Measurements from ENCODE around the gene SPPL3. TPM values are rescaled to one million over a fixed set of nuclear protein-coding genes. Genes with fewer than 3 reads are reported as not detected.
"Not testable (repeated sequence)": the region's sequence is repeated elsewhere in the genome, so short reads cannot be mapped to it uniquely, and the experiment has no call there.

The SPPL3 gene, protein sequence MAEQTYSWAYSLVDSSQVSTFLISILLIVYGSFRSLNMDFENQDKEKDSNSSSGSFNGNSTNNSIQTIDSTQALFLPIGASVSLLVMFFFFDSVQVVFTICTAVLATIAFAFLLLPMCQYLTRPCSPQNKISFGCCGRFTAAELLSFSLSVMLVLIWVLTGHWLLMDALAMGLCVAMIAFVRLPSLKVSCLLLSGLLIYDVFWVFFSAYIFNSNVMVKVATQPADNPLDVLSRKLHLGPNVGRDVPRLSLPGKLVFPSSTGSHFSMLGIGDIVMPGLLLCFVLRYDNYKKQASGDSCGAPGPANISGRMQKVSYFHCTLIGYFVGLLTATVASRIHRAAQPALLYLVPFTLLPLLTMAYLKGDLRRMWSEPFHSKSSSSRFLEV
- total RNA-seq (10 to 100 TPM; 34.9 to 51.8 (median 48.2) TPM), polyA plus RNA-seq (10 to 100 TPM; 22.8 to 24.7 TPM), total RNA-seq (38.6 reads per million, percentile 65 among the genes with 10 or more reads in this experiment)

DNA sequence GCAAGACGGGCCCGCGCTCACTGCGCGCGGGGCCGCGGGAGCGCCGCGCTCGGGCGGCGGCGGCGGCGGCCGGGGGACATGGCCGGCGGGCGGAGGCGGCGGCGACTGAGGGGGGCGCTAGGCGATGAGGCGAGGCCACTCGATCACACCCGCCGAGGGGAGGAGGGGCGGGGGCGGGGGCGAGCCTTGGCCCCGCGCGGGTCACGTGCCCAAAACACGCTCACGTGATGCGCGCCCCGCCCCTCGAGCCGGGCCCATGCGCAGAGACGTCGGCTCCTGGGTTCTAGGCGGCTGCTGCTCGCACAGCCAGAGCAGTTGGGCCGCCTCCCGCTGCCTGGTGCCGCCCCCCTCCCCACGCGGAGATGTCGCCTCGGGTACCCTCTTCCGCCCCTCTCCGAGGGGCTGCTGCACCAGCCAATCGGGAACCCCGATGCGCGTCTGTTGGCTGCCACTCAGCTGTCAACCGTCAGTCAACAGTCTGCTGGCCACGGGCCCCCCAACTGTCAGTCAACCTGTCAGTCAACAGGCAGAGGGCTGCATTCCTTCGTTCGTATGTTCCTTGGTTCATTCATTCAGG is at the start of gene SPPL3:
Gene SPPL3, minus strand, starts transcription at position 162 of the 577 bp plus-strand sequence. CDS start 491 bp downstream, outside the sequence.
- Histone ChIP-seq H3K27me3 (ENCODE audit: control insufficient read depth in 2 of 2, insufficient read depth in 2 of 2, low read length in 2 of 2) (no peaks in the 10 kb centered on the region), H3K9me3 (ENCODE audit: control insufficient read depth in 2 of 3, low read length in 3 of 3) (no peaks in the 10 kb centered on the region), H3K36me3 (ENCODE audit: control insufficient read depth in 2 of 3, insufficient read depth in 3 of 3, low read length in 3 of 3) (peaks cover 0 to 4% (median 0%) of the 10 kb centered on the region in 3 experiments), H3K4me1 (ENCODE audit: control insufficient read depth in 2 of 2, insufficient read depth in 2 of 2, low read length in 2 of 2) (peaks cover 6 to 14% of the 10 kb centered on the region in 2 donors), H3K4me3 (ENCODE audit: low read length) (peak within 1 kb of the TSS; percentile 88), H3K27ac (ENCODE audit: low read depth, low read length) (peak within 1 kb of the TSS; percentile 90)
- intact Hi-C loops (cut with micrococcal nuclease), result loop anchor here (1.0 to 5.0 kb wide), 12 partner anchors 47 to 587 kb away; partner anchors contain the start of genes ACADS (in 2 of the 2), C12orf43 (in 2 of the 2), CABP1 (in 1 of the 2) and MLEC (in 1 of the 2)
- Mint-ChIP-seq H3K9me3 (no peaks in the 10 kb centered on the region), H3K27ac (peak within 1 kb of the TSS; percentile 92 to 99 (median 95)), H3K27me3 (no peaks in the 10 kb centered on the region), H3K36me3 (peaks cover 0 to 11% (median 7%) of the 10 kb centered on the region in 5 donors), H3K4me3 (peak within 1 kb of the TSS; percentile 95 to 100 (median 99)), H3K4me1 (peaks cover 25 to 42% (median 34%) of the 10 kb centered on the region in 7 donors)
- ATAC-seq, result peak; percentile 93
- ChIA-PET CTCF (interaction anchor here (0.9 kb wide), 1 partner anchor 369 kb away, joined by 5 read pairs; no protein-coding TSS in a partner anchor), POLR2A (interaction anchor here (0.9 to 1.6 kb wide), 5 partner anchors 112 to 703 kb away, joined by 3 to 4 read pairs (median 3); partner anchors contain the start of genes C12orf43, DYNLL1 and RPLP0)
- DNase-seq, result peak; percentile 79 to 96 (median 87)

DNA sequence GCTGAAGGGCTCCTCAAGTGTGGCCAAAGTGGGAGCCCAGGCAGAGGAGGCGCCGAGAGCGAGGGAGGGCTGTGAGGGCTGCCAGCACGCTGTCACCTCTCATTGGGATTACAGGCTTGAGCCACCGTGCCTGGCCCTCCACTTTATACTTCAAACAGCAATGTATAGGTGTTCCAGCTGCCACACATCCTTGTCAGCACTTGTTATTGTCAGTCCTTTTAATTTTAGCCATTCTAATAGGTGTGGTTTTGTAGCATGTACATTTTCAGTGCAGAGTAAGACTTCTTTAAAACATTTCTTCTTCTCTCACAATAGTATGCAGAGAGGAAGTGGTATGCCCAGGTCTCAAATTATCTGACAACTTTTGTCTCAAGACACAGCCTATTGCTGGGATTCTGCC is 46.6 kb upstream of the SPPL3 start:
- CTCF ChIA-PET, result no interaction called here
- no peaks in the 10 kb centered on the region for H3K4me1 Mint-ChIP-seq

GRCh38 chr12:120950260-120950799 is 46.2 kb upstream of the SPPL3 start:
- H3K27me3 ChIP-seq (ENCODE audit: control insufficient read depth in 2 of 2, insufficient read depth in 2 of 2, low read length in 2 of 2); H3K36me3 Mint-ChIP-seq; H3K4me3 ChIP-seq (ENCODE audit: low read length); H3K27ac ChIP-seq (ENCODE audit: low read depth, low read length); H3K4me3 Mint-ChIP-seq; POLR2A ChIA-PET; intact Hi-C loops (cut with micrococcal nuclease); ATAC-seq; DNase-seq; H3K27ac Mint-ChIP-seq; H3K4me1 Mint-ChIP-seq; H3K9me3 ChIP-seq (ENCODE audit: control insufficient read depth in 2 of 3, low read length in 3 of 3); H3K9me3 Mint-ChIP-seq; H3K36me3 ChIP-seq (ENCODE audit: control insufficient read depth in 2 of 3, insufficient read depth in 3 of 3, low read length in 3 of 3); H3K27me3 Mint-ChIP-seq; CTCF ChIA-PET; H3K4me1 ChIP-seq (ENCODE audit: control insufficient read depth in 2 of 2, insufficient read depth in 2 of 2, low read length in 2 of 2): not testable (repeated sequence)

More for the DNA sequence above, 46.6 kb upstream of the SPPL3 start:
- H3K27ac ChIP-seq (ENCODE audit: low read depth, low read length), result no peak overlapping the region
- H3K4me3 Mint-ChIP-seq, result no peak overlapping the region
- POLR2A ChIA-PET, result no interaction called here
- H3K4me1 ChIP-seq (ENCODE audit: control insufficient read depth in 2 of 2, insufficient read depth in 2 of 2, low read length in 2 of 2), result no peaks in the 10 kb centered on the region
- no peaks in the 10 kb centered on the region for H3K27me3 Mint-ChIP-seq
- H3K27ac Mint-ChIP-seq, result no peak overlapping the region
- ATAC-seq (no peak), DNase-seq (no peak)
- H3K27me3 ChIP-seq (ENCODE audit: control insufficient read depth in 2 of 2, insufficient read depth in 2 of 2, low read length in 2 of 2), result no peaks in the 10 kb centered on the region
- H3K4me3 ChIP-seq (ENCODE audit: low read length), result no peak overlapping the region
- intact Hi-C loops (cut with micrococcal nuclease), result no loop called here
- H3K9me3 Mint-ChIP-seq, result peaks cover 0 to 2% (median 0%) of the 10 kb centered on the region in 11 donors
- no peaks in the 10 kb centered on the region for H3K9me3 ChIP-seq (ENCODE audit: control insufficient read depth in 2 of 3, low read length in 3 of 3)
- H3K36me3 ChIP-seq (ENCODE audit: control insufficient read depth in 2 of 3, insufficient read depth in 3 of 3, low read length in 3 of 3), result no peaks in the 10 kb centered on the region
- H3K36me3 Mint-ChIP-seq, result no peaks in the 10 kb centered on the region

- not testable (repeated sequence) for H3K4me1 ChIP-seq (ENCODE audit: control insufficient read depth in 2 of 2, insufficient read depth in 2 of 2, low read length in 2 of 2); H3K4me3 Mint-ChIP-seq; H3K36me3 ChIP-seq (ENCODE audit: control insufficient read depth in 2 of 3, insufficient read depth in 3 of 3, low read length in 3 of 3); H3K36me3 Mint-ChIP-seq; DNase-seq; H3K9me3 Mint-ChIP-seq; H3K9me3 ChIP-seq (ENCODE audit: control insufficient read depth in 2 of 3, low read length in 3 of 3); H3K27me3 Mint-ChIP-seq; H3K27me3 ChIP-seq (ENCODE audit: control insufficient read depth in 2 of 2, insufficient read depth in 2 of 2, low read length in 2 of 2); H3K27ac ChIP-seq (ENCODE audit: low read depth, low read length); H3K4me1 Mint-ChIP-seq; ATAC-seq; H3K4me3 ChIP-seq (ENCODE audit: low read length)
- intact Hi-C loops (cut with micrococcal nuclease), result loop anchor here in 1 of 2 donors (2.0 kb wide), 2 partner anchors 13 to 165 kb away; no protein-coding TSS in a partner anchor
- peak overlapping the region in 1 of 9 donors; percentile 11 for H3K27ac Mint-ChIP-seq
- ChIA-PET POLR2A (interaction anchor here (0.6 kb wide), 1 partner anchor 8 kb away, joined by 3 read pairs; no protein-coding TSS in a partner anchor), CTCF (interaction anchor here (0.6 to 1.3 kb wide), 3 partner anchors 14 to 101 kb away, joined by 3 to 5 read pairs (median 4); no protein-coding TSS in a partner anchor)
Measured at GRCh38 chr12:120945516-120945915, 41.4 kb upstream of the SPPL3 start.

DNA sequence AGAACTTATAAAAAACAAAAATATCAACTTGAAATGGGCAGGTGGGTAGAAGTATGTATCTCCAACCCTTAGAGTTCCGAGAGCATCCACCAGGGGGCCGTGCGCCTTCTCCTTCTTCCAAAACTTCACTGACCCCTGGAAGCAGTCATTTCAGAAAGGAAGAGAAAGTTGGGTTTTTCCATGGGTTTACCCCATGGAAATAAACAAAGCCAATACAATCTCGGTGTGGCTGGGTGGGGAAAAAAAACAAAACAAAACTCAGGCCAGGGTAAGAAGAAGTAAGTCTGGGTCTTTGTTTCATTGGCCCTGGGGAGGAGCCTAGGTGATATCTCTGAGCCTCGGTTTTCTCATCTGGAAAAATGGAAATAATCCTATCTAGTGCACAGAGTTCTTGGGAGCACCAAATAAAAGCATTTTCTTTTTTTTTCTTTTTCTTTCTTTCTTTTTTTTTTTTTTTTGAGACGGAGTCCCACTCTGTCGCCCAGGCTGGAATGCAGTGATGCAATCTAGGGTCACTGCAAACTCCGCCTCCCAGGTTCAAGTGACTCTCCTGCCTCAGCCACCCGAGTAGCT is 40.6 kb upstream of the SPPL3 start:
- CTCF ChIA-PET, result interaction anchor here (0.7 to 2.0 kb wide), 7 partner anchors 11 to 564 kb away, joined by 3 to 19 read pairs (median 4); no protein-coding TSS in a partner anchor
- no peaks in the 10 kb centered on the region for H3K27me3 ChIP-seq (ENCODE audit: control insufficient read depth in 2 of 2, insufficient read depth in 2 of 2, low read length in 2 of 2)
- Mint-ChIP-seq H3K4me1 (peaks cover 0 to 6% (median 2%) of the 10 kb centered on the region in 7 donors), H3K36me3 (no peaks in the 10 kb centered on the region), H3K27me3 (peaks cover 0 to 8% (median 0%) of the 10 kb centered on the region in 5 donors), H3K9me3 (peaks cover 0 to 2% (median 0%) of the 10 kb centered on the region in 11 donors), H3K4me3 (no peak overlapping the region), H3K27ac (peak overlapping the region in 2 of 9 donors; percentile 1 to 30)
- ATAC-seq, result peak; percentile 60
- POLR2A ChIA-PET, result interaction anchor here (0.6 kb wide), 1 partner anchor 9 kb away, joined by 3 read pairs; no protein-coding TSS in a partner anchor
- no peak overlapping the region for H3K27ac ChIP-seq (ENCODE audit: low read depth, low read length)
- DNase-seq, result peak; percentile 34 to 71 (median 50)
- no peaks in the 10 kb centered on the region for H3K9me3 ChIP-seq (ENCODE audit: control insufficient read depth in 2 of 3, low read length in 3 of 3)
- intact Hi-C loops (cut with micrococcal nuclease), result loop anchor here (1.0 to 2.0 kb wide), 6 partner anchors 14 to 166 kb away; no protein-coding TSS in a partner anchor
- no peak overlapping the region for H3K4me3 ChIP-seq (ENCODE audit: low read length)
- no peaks in the 10 kb centered on the region for H3K4me1 ChIP-seq (ENCODE audit: control insufficient read depth in 2 of 2, insufficient read depth in 2 of 2, low read length in 2 of 2)
- H3K36me3 ChIP-seq (ENCODE audit: control insufficient read depth in 2 of 3, insufficient read depth in 3 of 3, low read length in 3 of 3), result no peaks in the 10 kb centered on the region

GRCh38 chr12:120943482-120943881 is 39.3 kb upstream of the SPPL3 start:
- Histone ChIP-seq H3K27ac (ENCODE audit: low read depth, low read length) (no peak overlapping the region), H3K4me1 (ENCODE audit: control insufficient read depth in 2 of 2, insufficient read depth in 2 of 2, low read length in 2 of 2) (no peaks in the 10 kb centered on the region), H3K27me3 (ENCODE audit: control insufficient read depth in 2 of 2, insufficient read depth in 2 of 2, low read length in 2 of 2) (no peaks in the 10 kb centered on the region), H3K4me3 (ENCODE audit: low read length) (no peak overlapping the region), H3K36me3 (ENCODE audit: control insufficient read depth in 2 of 3, insufficient read depth in 3 of 3, low read length in 3 of 3) (no peaks in the 10 kb centered on the region), H3K9me3 (ENCODE audit: control insufficient read depth in 2 of 3, low read length in 3 of 3) (no peaks in the 10 kb centered on the region)
- peaks cover 0 to 2% (median 0%) of the 10 kb centered on the region in 11 donors for H3K9me3 Mint-ChIP-seq
- H3K4me1 Mint-ChIP-seq, result peaks cover 0 to 9% (median 2%) of the 10 kb centered on the region in 7 donors
- no peak overlapping the region for H3K4me3 Mint-ChIP-seq
- no peak overlapping the region for H3K27ac Mint-ChIP-seq
- DNase-seq, result no peak
- intact Hi-C loops (cut with micrococcal nuclease), result no loop called here
- no peak for ATAC-seq
- POLR2A ChIA-PET, result no interaction called here
- CTCF ChIA-PET, result interaction anchor here (0.8 to 2.0 kb wide), 7 partner anchors 12 to 141 kb away, joined by 3 to 19 read pairs (median 3); no protein-coding TSS in a partner anchor
- H3K36me3 Mint-ChIP-seq, result no peaks in the 10 kb centered on the region
- H3K27me3 Mint-ChIP-seq, result peaks cover 0 to 15% (median 0%) of the 10 kb centered on the region in 5 donors
